Measurements from ENCODE around the gene ZNF407. TPM values are rescaled to one million over a fixed set of nuclear protein-coding genes. Genes with fewer than 3 reads are reported as not detected.

The ZNF407 gene
- total and polyA plus RNA-seq, 2 of the 13 experiments (the other 11 are each of a cell fraction or from before 2014, with no cell fraction given) = 2.3 to 8.7 TPM

DNA sequence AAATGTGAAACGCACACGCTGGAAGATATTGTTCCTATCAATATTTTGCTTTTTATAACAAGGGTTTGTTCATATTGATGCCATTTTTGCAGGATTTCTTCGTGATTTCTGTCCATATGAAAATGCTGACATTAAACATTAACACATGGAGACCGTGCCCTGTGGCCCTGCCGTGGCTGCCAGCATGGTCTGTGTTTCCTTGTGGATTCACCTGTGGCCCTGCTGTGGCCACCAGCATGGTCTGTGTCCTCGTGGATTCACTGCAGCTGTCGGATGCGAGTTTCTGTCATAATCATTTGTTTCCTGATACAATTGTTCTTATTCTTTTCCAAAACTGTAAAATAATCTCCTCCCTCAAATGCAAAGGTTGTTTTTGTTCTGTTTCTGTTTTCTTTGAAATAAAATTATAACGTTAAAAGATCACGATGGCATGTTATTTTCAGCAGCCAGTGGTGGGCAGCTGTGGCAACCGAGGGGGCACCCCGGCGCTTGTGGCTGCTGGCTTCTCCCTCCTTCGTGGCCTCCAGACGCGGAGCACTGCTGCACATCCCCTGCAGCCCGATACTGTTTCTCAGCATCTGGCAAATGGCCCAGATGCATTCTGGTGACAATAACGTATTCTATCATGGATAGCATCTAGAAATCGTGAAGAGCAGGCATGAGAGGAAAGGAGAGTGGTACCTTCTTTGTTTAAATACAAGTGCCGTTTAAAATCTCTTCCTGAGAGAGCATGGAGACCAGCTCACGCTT is 467.8 kb downstream of the ZNF407 start:
- CTCF ChIA-PET (ENCODE audit: low intra/inter-chr PET ratio, low total read pairs) = no interaction called here
- H3K36me3 ChIP-seq (replicated peaks in 1 of 2; ENCODE audit: control insufficient read depth in 1 of 2, insufficient read depth in 2 of 2, low read length in 2 of 2) = peaks cover 0 to 1% of the 10 kb centered on the region in 2 experiments; a peak in 1 of 5 replicates
- in situ Hi-C loops (cut with HindIII; ENCODE audit: extremely low pct_ligation_motif_present, low pct_unique_long_range_greater_than_20kb) (no loop called here), intact Hi-C loops (cut with micrococcal nuclease; ENCODE audit: unreplicated experiment) (no loop called here)
- no peak overlapping the region for H2AFZ ChIP-seq (ENCODE audit: low read length)
- ATAC-seq (no peak), FAIRE-seq (no peak), DNase-seq (ENCODE audit: low spot score) (no peak)
- no TSS peak for BruUV-seq (replicated peaks)
- TF ChIP-seq NFE2L2 (IDR thresholded peaks at IDR 0.05; ENCODE audit: low read length) = no peak
- no peak overlapping the region for H3K4me2 ChIP-seq (ENCODE audit: low read depth, low read length)
- no peaks in the 10 kb centered on the region for H3K79me2 ChIP-seq (ENCODE audit: insufficient read depth, low read length)
- no peak overlapping the region for H3K27ac ChIP-seq (ENCODE audit: extremely low read length, insufficient read depth, low read length)
- no peaks in the 10 kb centered on the region for H3K9me3 ChIP-seq (ENCODE audit: low read length)
- WGBS (ENCODE audit: low lambda C conversion rate) = 94% methylated on average over 21 of the region's 21 CpGs
- H4K20me1 ChIP-seq (ENCODE audit: insufficient read depth, low read length) = no peaks in the 10 kb centered on the region
- no peak overlapping the region for H3K4me3 ChIP-seq (replicated peaks in 1 of 3; ENCODE audit: insufficient read depth in 1 of 3, low read depth in 2 of 3, low read length in 3 of 3)
- H3K27me3 ChIP-seq (ENCODE audit: control insufficient read depth in 1 of 2, insufficient read depth in 2 of 2, low read length in 2 of 2) = no peaks in the 10 kb centered on the region
- no peak overlapping the region for H3K9ac ChIP-seq (ENCODE audit: insufficient read depth, low read depth, low read length)
- peaks cover 11% of the 10 kb centered on the region for H3K4me1 ChIP-seq (ENCODE audit: insufficient read depth, low read length)
- POLR2A ChIA-PET = no interaction called here

DNA sequence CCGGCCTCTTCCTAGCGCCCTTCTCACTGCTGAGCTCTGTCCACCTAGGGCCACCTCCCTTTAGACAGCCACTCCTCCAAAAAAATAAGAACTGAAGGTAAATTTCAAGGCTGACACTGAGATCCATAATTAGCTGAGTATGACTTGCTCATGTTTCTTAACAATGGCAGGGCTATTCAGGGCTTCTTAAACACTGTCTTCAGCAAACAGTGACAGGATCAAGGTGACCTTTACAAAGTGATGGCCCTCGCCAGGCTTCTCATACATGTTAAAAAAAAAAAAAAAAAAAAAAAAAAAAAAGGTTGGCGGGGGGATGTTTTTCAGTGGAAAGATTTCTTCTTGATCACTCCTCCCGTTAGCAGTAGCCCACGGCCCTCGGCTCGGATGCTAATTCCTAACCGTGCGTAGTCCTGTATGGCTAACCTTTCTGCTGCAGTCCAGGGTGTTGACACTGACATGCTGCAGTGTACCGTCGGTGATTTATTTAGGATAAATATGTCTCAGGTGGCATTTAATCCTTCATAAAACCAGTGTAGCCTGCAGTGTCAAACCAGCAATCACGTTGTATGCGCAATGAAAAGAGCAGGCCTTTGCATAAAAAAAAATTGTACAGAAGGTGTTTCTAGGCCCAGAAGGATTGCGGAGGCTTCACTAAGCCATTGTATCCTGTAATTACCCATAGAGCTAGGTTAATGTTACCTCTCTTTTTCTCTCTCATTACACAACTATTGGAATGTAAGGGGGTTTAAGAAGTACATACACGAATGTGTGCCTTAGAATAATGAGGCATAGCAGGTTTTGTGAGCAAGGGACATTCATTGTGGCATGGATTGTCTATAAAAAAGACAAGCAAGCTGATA is 468.6 kb downstream of the ZNF407 start:
- ChIA-PET CTCF (ENCODE audit: low intra/inter-chr PET ratio, low total read pairs) (no interaction called here), POLR2A (no interaction called here)
- no peak for FAIRE-seq
- H3K79me2 ChIP-seq (ENCODE audit: insufficient read depth, low read length) = no peaks in the 10 kb centered on the region
- H3K9me3 ChIP-seq (ENCODE audit: low read length) = no peaks in the 10 kb centered on the region
- in situ Hi-C loops (cut with HindIII; ENCODE audit: extremely low pct_ligation_motif_present, low pct_unique_long_range_greater_than_20kb) = no loop called here
- H3K9ac ChIP-seq (ENCODE audit: insufficient read depth, low read depth, low read length) = no peak overlapping the region
- H3K4me2 ChIP-seq (ENCODE audit: low read depth, low read length) = no peak overlapping the region
- peaks cover 19% of the 10 kb centered on the region for H3K4me1 ChIP-seq (ENCODE audit: insufficient read depth, low read length)
- no peaks in the 10 kb centered on the region for H3K27me3 ChIP-seq (ENCODE audit: control insufficient read depth in 1 of 2, insufficient read depth in 2 of 2, low read length in 2 of 2)
- no peak overlapping the region for H3K27ac ChIP-seq (ENCODE audit: extremely low read length, insufficient read depth, low read length)
- no peak overlapping the region for H2AFZ ChIP-seq (ENCODE audit: low read length)
- DNase-seq (ENCODE audit: low spot score) = no peak
- H4K20me1 ChIP-seq (ENCODE audit: insufficient read depth, low read length) = no peaks in the 10 kb centered on the region
- peaks cover 0 to 1% of the 10 kb centered on the region in 2 experiments; a peak in 1 of 5 replicates for H3K36me3 ChIP-seq (replicated peaks in 1 of 2; ENCODE audit: control insufficient read depth in 1 of 2, insufficient read depth in 2 of 2, low read length in 2 of 2)
- no TSS peak for BruUV-seq (replicated peaks)
- no peak overlapping the region for H3K4me3 ChIP-seq (replicated peaks in 1 of 3; ENCODE audit: insufficient read depth in 1 of 3, low read depth in 2 of 3, low read length in 3 of 3)
- intact Hi-C loops (cut with micrococcal nuclease; ENCODE audit: unreplicated experiment) = no loop called here
- no peak for ATAC-seq
- WGBS (ENCODE audit: low lambda C conversion rate) = 90% methylated on average over 16 of the region's 16 CpGs
- no peak for TF ChIP-seq PTBP1 (IDR thresholded peaks at IDR 0.05; ENCODE audit: low read depth, low read length, poor library complexity, severe bottlenecking)
- no peak for TF ChIP-seq THAP11 (CRISPR knock-in tag; IDR thresholded peaks at IDR 0.05)
- no peak for TF ChIP-seq ZNF7 (CRISPR knock-in tag; IDR thresholded peaks at IDR 0.05)
- TF ChIP-seq SMC3 (IDR thresholded peaks at IDR 0.05; ENCODE audit: low read length) = no peak
- TF ChIP-seq TBL1XR1 (IDR thresholded peaks at IDR 0.05; ENCODE audit: borderline replicate concordance, low read length, partially characterized antibody) = no peak
- no peak for TF ChIP-seq ZNF354B (CRISPR knock-in tag; IDR thresholded peaks at IDR 0.05)
- TF ChIP-seq, protein P1, sequence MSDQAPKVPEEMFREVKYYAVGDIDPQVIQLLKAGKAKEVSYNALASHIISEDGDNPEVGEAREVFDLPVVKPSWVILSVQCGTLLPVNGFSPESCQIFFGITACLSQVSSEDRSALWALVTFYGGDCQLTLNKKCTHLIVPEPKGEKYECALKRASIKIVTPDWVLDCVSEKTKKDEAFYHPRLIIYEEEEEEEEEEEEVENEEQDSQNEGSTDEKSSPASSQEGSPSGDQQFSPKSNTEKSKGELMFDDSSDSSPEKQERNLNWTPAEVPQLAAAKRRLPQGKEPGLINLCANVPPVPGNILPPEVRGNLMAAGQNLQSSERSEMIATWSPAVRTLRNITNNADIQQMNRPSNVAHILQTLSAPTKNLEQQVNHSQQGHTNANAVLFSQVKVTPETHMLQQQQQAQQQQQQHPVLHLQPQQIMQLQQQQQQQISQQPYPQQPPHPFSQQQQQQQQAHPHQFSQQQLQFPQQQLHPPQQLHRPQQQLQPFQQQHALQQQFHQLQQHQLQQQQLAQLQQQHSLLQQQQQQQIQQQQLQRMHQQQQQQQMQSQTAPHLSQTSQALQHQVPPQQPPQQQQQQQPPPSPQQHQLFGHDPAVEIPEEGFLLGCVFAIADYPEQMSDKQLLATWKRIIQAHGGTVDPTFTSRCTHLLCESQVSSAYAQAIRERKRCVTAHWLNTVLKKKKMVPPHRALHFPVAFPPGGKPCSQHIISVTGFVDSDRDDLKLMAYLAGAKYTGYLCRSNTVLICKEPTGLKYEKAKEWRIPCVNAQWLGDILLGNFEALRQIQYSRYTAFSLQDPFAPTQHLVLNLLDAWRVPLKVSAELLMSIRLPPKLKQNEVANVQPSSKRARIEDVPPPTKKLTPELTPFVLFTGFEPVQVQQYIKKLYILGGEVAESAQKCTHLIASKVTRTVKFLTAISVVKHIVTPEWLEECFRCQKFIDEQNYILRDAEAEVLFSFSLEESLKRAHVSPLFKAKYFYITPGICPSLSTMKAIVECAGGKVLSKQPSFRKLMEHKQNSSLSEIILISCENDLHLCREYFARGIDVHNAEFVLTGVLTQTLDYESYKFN (CRISPR knock-in tag; conservative IDR thresholded peaks at IDR 0.05) = no peak
- TF ChIP-seq, protein P2, sequence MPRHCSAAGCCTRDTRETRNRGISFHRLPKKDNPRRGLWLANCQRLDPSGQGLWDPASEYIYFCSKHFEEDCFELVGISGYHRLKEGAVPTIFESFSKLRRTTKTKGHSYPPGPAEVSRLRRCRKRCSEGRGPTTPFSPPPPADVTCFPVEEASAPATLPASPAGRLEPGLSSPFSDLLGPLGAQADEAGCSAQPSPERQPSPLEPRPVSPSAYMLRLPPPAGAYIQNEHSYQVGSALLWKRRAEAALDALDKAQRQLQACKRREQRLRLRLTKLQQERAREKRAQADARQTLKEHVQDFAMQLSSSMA (CRISPR knock-in tag; IDR thresholded peaks at IDR 0.05) = no peak
- TF ChIP-seq ERF (CRISPR knock-in tag; IDR thresholded peaks at IDR 0.05) = no peak
